GM23338 (cell line): Measurements from ENCODE around the gene CNTNAP1.

Source experiments
- EZH2 ChIP-seq: fragments of 200-600 bp; sonication (generic); IDR thresholded peaks from one replicate; pipeline ENCODE4 v1.8.0; 2017; ENCODE audit warnings: antibody characterized with exemption, mild to moderate bottlenecking, low read depth; ENCODE audit not compliant: unreplicated experiment
- EZH2phosphoT487 ChIP-seq: fragments of 200-600 bp; sonication (generic); IDR thresholded peaks from one replicate; pipeline ENCODE4 v1.8.1; 2018; ENCODE audit warnings: antibody characterized with exemption; ENCODE audit not compliant: unreplicated experiment
- POLR2AphosphoS5 ChIP-seq: IDR thresholded peaks from 2 replicates; pipeline ENCODE4 v1.6.1; 2016; ENCODE audit warnings: antibody characterized with exemption, low read depth
- REST ChIP-seq: IDR thresholded peaks from one replicate; pipeline ENCODE4 v1.6.1; 2018; ENCODE audit warnings: antibody characterized with exemption; ENCODE audit not compliant: unreplicated experiment
- ZNF331 ChIP-seq: fragments of 250-450 bp; sonication (Bioruptor Pico); IDR thresholded peaks from 2 replicates; pipeline ENCODE4 v1.5.0; 2020; ENCODE audit warnings: low read depth, mild to moderate bottlenecking, moderate library complexity
- TF ChIP-seq, protein P1 (sequence below), 2 experiments: fragments of 200-600 bp in 1 of 2; sonication (generic) in 1 of 2; conservative IDR thresholded peaks; 2 replicates each; pipeline versions ENCODE4 v1.5.1 to v1.6.1; 2016 to 2017; ENCODE audit warnings: antibody characterized with exemption in 2 of 2, low read depth in 2 of 2, mild to moderate bottlenecking in 2 of 2, moderate library complexity in 1 of 2
- TF ChIP-seq, protein P2 (sequence below): IDR thresholded peaks from 2 replicates; pipeline ENCODE4 v1.6.1; 2016; ENCODE audit warnings: antibody characterized with exemption

GRCh38 chr17:42748908-42749798 is 66.8 kb downstream of the CNTNAP1 start:
- TF ChIP-seq EZH2phosphoT487 (no peak), EZH2 (no peak), ZNF331 (no peak), POLR2AphosphoS5 (no peak), REST (no peak)
- TF ChIP-seq, protein P1, sequence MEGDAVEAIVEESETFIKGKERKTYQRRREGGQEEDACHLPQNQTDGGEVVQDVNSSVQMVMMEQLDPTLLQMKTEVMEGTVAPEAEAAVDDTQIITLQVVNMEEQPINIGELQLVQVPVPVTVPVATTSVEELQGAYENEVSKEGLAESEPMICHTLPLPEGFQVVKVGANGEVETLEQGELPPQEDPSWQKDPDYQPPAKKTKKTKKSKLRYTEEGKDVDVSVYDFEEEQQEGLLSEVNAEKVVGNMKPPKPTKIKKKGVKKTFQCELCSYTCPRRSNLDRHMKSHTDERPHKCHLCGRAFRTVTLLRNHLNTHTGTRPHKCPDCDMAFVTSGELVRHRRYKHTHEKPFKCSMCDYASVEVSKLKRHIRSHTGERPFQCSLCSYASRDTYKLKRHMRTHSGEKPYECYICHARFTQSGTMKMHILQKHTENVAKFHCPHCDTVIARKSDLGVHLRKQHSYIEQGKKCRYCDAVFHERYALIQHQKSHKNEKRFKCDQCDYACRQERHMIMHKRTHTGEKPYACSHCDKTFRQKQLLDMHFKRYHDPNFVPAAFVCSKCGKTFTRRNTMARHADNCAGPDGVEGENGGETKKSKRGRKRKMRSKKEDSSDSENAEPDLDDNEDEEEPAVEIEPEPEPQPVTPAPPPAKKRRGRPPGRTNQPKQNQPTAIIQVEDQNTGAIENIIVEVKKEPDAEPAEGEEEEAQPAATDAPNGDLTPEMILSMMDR (conservative IDR thresholded peaks at IDR 0.05; ENCODE audit: low read depth in 2 of 2): no peak
- TF ChIP-seq, protein P2, sequence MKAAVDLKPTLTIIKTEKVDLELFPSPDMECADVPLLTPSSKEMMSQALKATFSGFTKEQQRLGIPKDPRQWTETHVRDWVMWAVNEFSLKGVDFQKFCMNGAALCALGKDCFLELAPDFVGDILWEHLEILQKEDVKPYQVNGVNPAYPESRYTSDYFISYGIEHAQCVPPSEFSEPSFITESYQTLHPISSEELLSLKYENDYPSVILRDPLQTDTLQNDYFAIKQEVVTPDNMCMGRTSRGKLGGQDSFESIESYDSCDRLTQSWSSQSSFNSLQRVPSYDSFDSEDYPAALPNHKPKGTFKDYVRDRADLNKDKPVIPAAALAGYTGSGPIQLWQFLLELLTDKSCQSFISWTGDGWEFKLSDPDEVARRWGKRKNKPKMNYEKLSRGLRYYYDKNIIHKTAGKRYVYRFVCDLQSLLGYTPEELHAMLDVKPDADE: no peak
